Smooth muscle cell (in vitro differentiated cells): ENCODE measurements around the gene FOLR1. TPM values are rescaled to one million over a fixed set of nuclear protein-coding genes. Genes with fewer than 3 reads are reported as not detected.

ENCODE experiments used
- DNase-seq: peaks from one replicate; lab custom pipeline; 2025; ENCODE audit not compliant: unreplicated experiment; lab: John Stamatoyannopoulos, UW
- H2AFZ ChIP-seq: fragments of 200-600 bp; sonication (generic); 2 replicates; pipeline ENCODE4 v1.6.0; 2016; ENCODE audit warnings: antibody characterized with exemption, low read depth, mild to moderate bottlenecking
- H3F3A ChIP-seq: fragments of 200-600 bp; sonication (generic); 2 replicates; pipeline ENCODE4 v1.6.0; 2017; ENCODE audit warnings: antibody characterized with exemption, low read depth
- H3K27ac ChIP-seq: fragments of 200-600 bp; sonication (generic); 2 replicates; pipeline ENCODE4 v1.5.1; 2016; ENCODE audit warnings: low read depth, mild to moderate bottlenecking
- H3K27me3 ChIP-seq: fragments of 200-600 bp; sonication (generic); 2 replicates; pipeline ENCODE4 v1.6.1; 2016; ENCODE audit warnings: low read depth, mild to moderate bottlenecking
- H3K36me3 ChIP-seq: fragments of 200-600 bp; sonication (generic); 2 replicates; pipeline ENCODE4 v1.5.1; 2016; ENCODE audit warnings: low read depth
- H3K4me1 ChIP-seq: fragments of 200-600 bp; sonication (generic); 2 replicates; pipeline ENCODE4 v1.5.1; 2016; ENCODE audit warnings: low read depth
- H3K4me2 ChIP-seq: fragments of 200-600 bp; sonication (generic); 2 replicates; pipeline ENCODE4 v1.6.0; 2016; ENCODE audit warnings: mild to moderate bottlenecking
- H3K4me3 ChIP-seq: fragments of 200-600 bp; sonication (generic); 2 replicates; pipeline ENCODE4 v1.5.1; 2016; ENCODE audit warnings: mild to moderate bottlenecking
- H3K79me2 ChIP-seq: fragments of 200-600 bp; sonication (generic); 2 replicates; pipeline ENCODE4 v1.6.0; 2016; ENCODE audit warnings: low read depth, mild to moderate bottlenecking
- H3K9ac ChIP-seq: fragments of 200-600 bp; sonication (generic); 2 replicates; pipeline ENCODE4 v1.6.0; 2016; ENCODE audit warnings: low read depth
- H3K9me3 ChIP-seq: fragments of 200-600 bp; sonication (generic); replicated peaks from 2 replicates; pipeline ENCODE4 v1.5.1; 2016; ENCODE audit warnings: low read depth
- H4K20me1 ChIP-seq: fragments of 200-600 bp; sonication (generic); 2 replicates; pipeline ENCODE4 v1.6.0; 2016; ENCODE audit warnings: low read depth
- WGBS: methylation state at CpG from one replicate; pipeline ENCODE4 v1.1.7; 2016; ENCODE audit warnings: low lambda C conversion rate; 5-methylcytosine and 5-hydroxymethylcytosine counted together
- polyA plus RNA-seq: library from polyadenylated mRNA; unstranded; fragments of >200 nt; fragmentation: Nextera tagmentation; extraction: Ambion mirVana; gene quantifications from 2 replicates; pipeline ENCODE4 v1.2.1, GENCODE V29; 2016
- total RNA-seq: library from RNA; depleted of rRNA; stranded (reverse); fragments of >200 nt; gene quantifications from 2 replicates; pipeline ENCODE4 v1.2.3, GENCODE V29; 2014
- TF ChIP-seq, protein P1 (sequence below): fragments of 200-600 bp; sonication (generic); IDR thresholded peaks from 2 replicates; pipeline ENCODE4 v1.5.1; 2017; ENCODE audit warnings: borderline replicate concordance, mild to moderate bottlenecking, antibody characterized with exemption; ENCODE audit not compliant: insufficient read depth, poor library complexity, severe bottlenecking

FOLR1 gene
- total and polyA plus RNA-seq, 2 experiments from 2014 or later, result 8.1 to 9.4 TPM

- Histone ChIP-seq H3K4me2 (peak overlapping the region; percentile 83), H3K27me3 (peaks cover 79% of the 10 kb centered on the region), H3K27ac (no peak overlapping the region), H3K4me1 (peaks cover 6% of the 10 kb centered on the region), H3F3A (no peaks in the 10 kb centered on the region), H2AFZ (no peak overlapping the region), H3K79me2 (no peaks in the 10 kb centered on the region), H3K4me3 (peak overlapping the region; percentile 45), H3K9ac (no peak overlapping the region), H3K9me3 (no peaks in the 10 kb centered on the region), H4K20me1 (no peaks in the 10 kb centered on the region), H3K36me3 (no peaks in the 10 kb centered on the region)
- TF ChIP-seq, protein P1, sequence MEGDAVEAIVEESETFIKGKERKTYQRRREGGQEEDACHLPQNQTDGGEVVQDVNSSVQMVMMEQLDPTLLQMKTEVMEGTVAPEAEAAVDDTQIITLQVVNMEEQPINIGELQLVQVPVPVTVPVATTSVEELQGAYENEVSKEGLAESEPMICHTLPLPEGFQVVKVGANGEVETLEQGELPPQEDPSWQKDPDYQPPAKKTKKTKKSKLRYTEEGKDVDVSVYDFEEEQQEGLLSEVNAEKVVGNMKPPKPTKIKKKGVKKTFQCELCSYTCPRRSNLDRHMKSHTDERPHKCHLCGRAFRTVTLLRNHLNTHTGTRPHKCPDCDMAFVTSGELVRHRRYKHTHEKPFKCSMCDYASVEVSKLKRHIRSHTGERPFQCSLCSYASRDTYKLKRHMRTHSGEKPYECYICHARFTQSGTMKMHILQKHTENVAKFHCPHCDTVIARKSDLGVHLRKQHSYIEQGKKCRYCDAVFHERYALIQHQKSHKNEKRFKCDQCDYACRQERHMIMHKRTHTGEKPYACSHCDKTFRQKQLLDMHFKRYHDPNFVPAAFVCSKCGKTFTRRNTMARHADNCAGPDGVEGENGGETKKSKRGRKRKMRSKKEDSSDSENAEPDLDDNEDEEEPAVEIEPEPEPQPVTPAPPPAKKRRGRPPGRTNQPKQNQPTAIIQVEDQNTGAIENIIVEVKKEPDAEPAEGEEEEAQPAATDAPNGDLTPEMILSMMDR, result no peak
- 4% methylated on average over 44 of the region's 46 CpGs for WGBS
- no peak for DNase-seq
These were observed 52.7 kb downstream of the FOLR1 start for GRCh38 chr11:72244361-72245262.

- H3K9me3 ChIP-seq, result no peaks in the 10 kb centered on the region
- no peak for DNase-seq
- H4K20me1 ChIP-seq, result no peaks in the 10 kb centered on the region
- TF ChIP-seq, protein P1, result no peak
- H3K9ac ChIP-seq, result no peak overlapping the region
- 19% methylated on average over 19 of the region's 19 CpGs for WGBS
- no peak overlapping the region for H2AFZ ChIP-seq
- no peak overlapping the region for H3K4me3 ChIP-seq
- H3F3A ChIP-seq, result no peaks in the 10 kb centered on the region
- no peaks in the 10 kb centered on the region for H3K79me2 ChIP-seq
- peaks cover 2% of the 10 kb centered on the region for H3K4me1 ChIP-seq
- H3K27ac ChIP-seq, result no peak overlapping the region
- no peak overlapping the region for H3K4me2 ChIP-seq
- H3K27me3 ChIP-seq, result peaks cover 77% of the 10 kb centered on the region
- H3K36me3 ChIP-seq, result no peaks in the 10 kb centered on the region
These were observed 53.4 kb downstream of the FOLR1 start for GRCh38 chr11:72245263-72245816.

Other genes with a start within 250 kb of the FOLR1 start
- gene IL18BP, start 193.2 kb upstream of the FOLR1 start, total RNA-seq, result 4.5 and 10.5 TPM in 2 replicates
- gene IL18BP, start 193.2 kb upstream of the FOLR1 start, polyA plus RNA-seq, result 0.55 and 4.6 TPM in 2 replicates
- 79.4 and 107 TPM in 2 replicates for gene NUMA1, start 111.6 kb upstream of the FOLR1 start, total RNA-seq
- gene NUMA1, start 111.6 kb upstream of the FOLR1 start, polyA plus RNA-seq, result 72.4 and 92.1 TPM in 2 replicates
- 1.1 and 3.4 TPM in 2 replicates for gene LRRC51, start 111.3 kb upstream of the FOLR1 start, total RNA-seq
- 6.1 and 7.1 TPM in 2 replicates for gene LRRC51, start 111.3 kb upstream of the FOLR1 start, polyA plus RNA-seq
- gene LAMTOR1, start 88.8 kb upstream of the FOLR1 start, total RNA-seq, result 72.2 and 74.1 TPM in 2 replicates
- 117 and 148 TPM in 2 replicates for gene LAMTOR1, start 88.8 kb upstream of the FOLR1 start, polyA plus RNA-seq
- not detected in 2 replicates for gene TOMT, start 86.2 kb upstream of the FOLR1 start, total RNA-seq
- not detected in 2 replicates for gene TOMT, start 86.2 kb upstream of the FOLR1 start, polyA plus RNA-seq
- gene ANAPC15, start 79.4 kb upstream of the FOLR1 start, total RNA-seq, result 12.2 and 19.0 TPM in 2 replicates
- 42.2 and 51.9 TPM in 2 replicates for gene ANAPC15, start 79.4 kb upstream of the FOLR1 start, polyA plus RNA-seq
- not detected in 2 replicates for gene FOLR3, start 56.4 kb upstream of the FOLR1 start, total RNA-seq
- gene FOLR3, start 56.4 kb upstream of the FOLR1 start, polyA plus RNA-seq, result not detected in 2 replicates
- not detected in 2 replicates for gene FOLR2, start 24.7 kb downstream of the FOLR1 start, total RNA-seq
- gene FOLR2, start 24.7 kb downstream of the FOLR1 start, polyA plus RNA-seq, result not detected in 2 replicates
- 66.0 and 71.6 TPM in 2 replicates for gene INPPL1, start 32.6 kb downstream of the FOLR1 start, total RNA-seq
- 95.6 and 104 TPM in 2 replicates for gene INPPL1, start 32.6 kb downstream of the FOLR1 start, polyA plus RNA-seq
- not detected in 2 replicates for gene PHOX2A, start 52.0 kb downstream of the FOLR1 start, total RNA-seq
- 0.13 TPM in 1 of 2 replicates, not detected in the other for gene PHOX2A, start 52.0 kb downstream of the FOLR1 start, polyA plus RNA-seq
- gene CLPB, start 242.4 kb downstream of the FOLR1 start, total RNA-seq, result 15.4 and 30.4 TPM in 2 replicates
- gene CLPB, start 242.4 kb downstream of the FOLR1 start, polyA plus RNA-seq, result 14.3 and 18.4 TPM in 2 replicates